NB4 (cell line): ENCODE data around the gene VAV2.

ENCODE experiments used
- MAX ChIP-seq: IDR thresholded peaks from 2 replicates; pipeline ENCODE4 v1.6.1; 2011; ENCODE audit warnings: low read depth, low read length
- MYC ChIP-seq: IDR thresholded peaks from 2 replicates; pipeline ENCODE4 v1.6.1; 2011; ENCODE audit warnings: low read depth, low read length
- POLR2A ChIP-seq: IDR thresholded peaks from 2 replicates; pipeline ENCODE4 v1.6.1; 2011; ENCODE audit warnings: mild to moderate bottlenecking; ENCODE audit not compliant: insufficient read length; ENCODE audit errors: extremely low read depth
- TF ChIP-seq, protein P1 (sequence below): IDR thresholded peaks from one replicate; pipeline ENCODE4 v1.5.1; 2012; ENCODE audit warnings: low read depth, low read length

DNA sequence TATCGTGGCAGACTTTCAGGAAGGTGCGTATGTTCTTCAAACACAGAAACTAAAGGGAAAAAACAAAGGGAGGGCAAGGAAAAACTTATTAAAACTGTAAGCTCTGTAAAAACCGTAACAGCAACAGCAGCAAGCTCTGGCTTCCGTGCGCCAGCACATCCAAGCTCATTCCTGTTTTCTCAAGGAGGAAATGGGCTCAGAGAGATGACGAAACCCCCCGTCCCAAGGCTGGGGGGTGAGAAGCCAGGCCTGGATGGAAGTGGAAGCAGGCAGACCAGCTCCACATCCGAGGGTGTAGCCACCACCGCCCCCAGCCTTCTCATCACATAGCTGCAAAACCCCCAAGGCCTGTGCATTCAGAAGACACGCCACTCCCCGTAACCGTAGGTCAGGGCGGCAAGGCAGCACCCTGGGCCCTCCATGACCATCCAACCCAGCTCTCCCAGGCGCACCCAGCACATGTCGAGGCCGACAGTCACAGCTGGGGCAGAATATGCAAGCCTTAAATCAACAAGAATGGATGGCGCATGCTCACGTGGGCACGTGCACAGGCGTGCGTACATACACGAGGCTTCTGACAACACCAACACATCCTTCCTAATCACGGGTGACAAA lies 52.8 kb downstream of the VAV2 start:
- no peak for TF ChIP-seq MAX
- TF ChIP-seq, protein P1, sequence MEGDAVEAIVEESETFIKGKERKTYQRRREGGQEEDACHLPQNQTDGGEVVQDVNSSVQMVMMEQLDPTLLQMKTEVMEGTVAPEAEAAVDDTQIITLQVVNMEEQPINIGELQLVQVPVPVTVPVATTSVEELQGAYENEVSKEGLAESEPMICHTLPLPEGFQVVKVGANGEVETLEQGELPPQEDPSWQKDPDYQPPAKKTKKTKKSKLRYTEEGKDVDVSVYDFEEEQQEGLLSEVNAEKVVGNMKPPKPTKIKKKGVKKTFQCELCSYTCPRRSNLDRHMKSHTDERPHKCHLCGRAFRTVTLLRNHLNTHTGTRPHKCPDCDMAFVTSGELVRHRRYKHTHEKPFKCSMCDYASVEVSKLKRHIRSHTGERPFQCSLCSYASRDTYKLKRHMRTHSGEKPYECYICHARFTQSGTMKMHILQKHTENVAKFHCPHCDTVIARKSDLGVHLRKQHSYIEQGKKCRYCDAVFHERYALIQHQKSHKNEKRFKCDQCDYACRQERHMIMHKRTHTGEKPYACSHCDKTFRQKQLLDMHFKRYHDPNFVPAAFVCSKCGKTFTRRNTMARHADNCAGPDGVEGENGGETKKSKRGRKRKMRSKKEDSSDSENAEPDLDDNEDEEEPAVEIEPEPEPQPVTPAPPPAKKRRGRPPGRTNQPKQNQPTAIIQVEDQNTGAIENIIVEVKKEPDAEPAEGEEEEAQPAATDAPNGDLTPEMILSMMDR = no peak
- no peak for TF ChIP-seq POLR2A
- no peak for TF ChIP-seq MYC
